ENCODE results near the gene ISM1.

Gene ISM1

DNA sequence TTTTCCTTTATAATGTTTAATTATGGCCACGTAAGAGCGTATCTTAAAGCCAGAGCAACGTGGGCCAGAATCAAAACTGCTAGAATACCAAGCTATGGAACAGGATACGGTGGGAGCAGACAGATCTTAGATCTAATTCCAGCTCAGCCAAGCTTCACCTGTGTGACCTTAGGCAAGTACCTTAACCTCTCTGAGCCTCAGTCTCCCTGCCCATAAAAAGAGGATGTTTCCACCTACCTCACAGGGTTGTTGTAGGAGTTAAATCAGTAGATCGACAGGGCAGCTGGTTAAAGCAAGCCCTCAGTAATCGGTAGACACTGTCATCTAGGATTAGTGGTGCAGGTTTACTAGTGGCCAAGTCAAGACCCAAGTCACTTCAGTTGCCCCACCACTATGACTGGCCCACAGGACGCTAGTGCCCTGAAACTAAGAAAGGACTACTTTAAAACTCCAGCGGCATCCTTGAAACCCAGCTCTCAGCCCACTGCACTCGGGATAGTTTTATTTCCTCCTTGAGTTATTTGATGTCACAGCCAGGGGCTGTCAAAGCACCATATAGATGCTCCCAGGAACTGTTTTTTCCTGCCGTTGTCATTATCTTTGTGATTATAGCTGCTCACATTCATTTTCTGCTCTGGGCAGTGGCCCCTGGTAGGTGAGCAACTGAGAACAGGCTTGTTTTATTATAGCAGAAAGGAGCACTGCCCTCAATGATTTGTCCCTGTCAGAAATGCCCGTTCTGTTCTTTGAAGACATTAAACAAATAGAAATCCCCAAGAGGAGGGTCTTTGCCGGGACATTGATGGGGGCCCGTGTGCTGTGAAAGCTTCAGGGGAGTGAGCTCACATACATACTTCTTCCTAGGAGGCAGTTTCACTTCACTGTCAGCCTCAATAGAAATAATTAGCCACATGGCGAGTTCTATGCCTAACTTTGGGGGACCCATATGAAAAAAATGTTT lies 63.1 kb downstream of the ISM1 start:
- DNase-seq (ENCODE audit: low spot score): no peak

DNA sequence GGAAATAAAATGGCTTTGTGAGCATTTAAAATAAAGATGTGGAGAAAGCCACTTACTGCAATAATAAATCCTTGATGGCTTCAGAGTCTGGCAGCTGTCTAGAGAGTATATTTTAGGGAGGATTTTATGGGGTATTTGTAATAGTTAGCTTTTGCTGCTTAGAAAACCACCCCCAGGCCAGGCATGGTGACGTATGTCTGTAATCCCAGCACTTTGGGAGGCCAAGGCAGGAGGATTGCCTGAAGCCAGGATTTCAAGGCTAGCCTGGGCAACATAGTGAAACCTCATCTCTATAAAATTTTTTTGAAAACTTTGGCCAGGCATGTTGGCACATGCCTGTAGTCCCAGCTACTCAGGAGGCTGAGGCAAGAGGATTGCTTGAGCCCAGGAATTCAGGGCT lies 63.8 kb downstream of the ISM1 start:
- DNase-seq (ENCODE audit: low spot score): no peak

DNA sequence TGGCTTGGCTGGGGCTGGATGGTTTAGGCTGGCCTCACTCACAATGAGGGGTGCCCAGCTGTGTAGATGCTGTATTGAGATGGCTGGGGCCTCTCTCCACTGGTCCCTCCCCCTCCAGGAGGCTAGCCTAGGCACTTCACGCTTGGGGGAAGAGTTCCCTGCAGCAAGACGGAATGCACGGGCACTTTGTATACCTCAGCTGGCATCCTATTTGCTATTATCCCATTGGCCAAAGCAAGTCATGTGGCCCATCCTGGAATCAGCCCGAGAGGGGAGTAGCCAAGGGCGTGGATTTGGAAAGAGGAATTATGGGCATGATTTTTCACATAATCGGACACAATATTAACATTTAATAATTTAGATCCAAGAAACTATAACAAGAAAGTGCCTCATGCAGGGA lies 64.3 kb downstream of the ISM1 start:
- no peak for DNase-seq (ENCODE audit: low spot score)

DNA sequence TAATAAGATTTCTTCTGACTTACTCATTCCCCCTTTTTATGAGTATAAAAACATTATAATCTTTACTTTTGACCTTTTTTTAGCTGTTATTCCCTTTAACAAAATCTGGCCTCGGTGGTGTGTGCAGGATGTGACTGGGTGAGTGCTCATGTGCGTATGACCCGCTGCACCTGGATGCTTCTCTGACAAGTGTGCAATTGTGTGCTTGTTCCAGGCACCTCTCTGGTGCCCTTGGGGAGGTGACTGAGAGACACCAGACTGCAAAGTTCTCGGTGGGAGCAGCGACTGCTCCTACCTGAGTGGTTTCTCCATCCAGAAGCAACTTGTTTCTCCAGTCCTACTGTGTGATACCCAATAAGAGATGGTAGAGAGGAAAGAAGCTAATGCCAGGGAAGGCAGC lies 65.0 kb downstream of the ISM1 start:
- DNase-seq (ENCODE audit: low spot score): no peak

DNA sequence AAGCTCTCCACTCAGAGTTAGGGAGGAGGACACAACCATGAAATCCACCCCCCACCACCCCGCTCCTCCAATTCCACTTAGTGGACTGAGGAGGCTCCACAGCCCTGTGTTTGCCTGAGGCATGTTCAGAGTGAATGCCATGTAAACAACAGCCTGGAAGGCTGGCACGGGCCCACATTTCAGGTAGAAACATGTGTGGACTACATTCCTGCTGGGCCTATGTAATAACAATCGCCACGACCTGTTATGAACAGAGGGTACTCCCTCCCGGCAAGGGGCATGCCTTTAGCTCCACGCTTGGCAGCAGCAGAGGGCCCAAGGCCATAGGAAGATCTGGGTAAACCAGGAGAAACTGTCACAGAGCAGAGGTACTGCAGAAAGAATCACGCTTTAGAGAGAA lies 65.5 kb downstream of the ISM1 start:
- DNase-seq (ENCODE audit: low spot score): no peak

DNA sequence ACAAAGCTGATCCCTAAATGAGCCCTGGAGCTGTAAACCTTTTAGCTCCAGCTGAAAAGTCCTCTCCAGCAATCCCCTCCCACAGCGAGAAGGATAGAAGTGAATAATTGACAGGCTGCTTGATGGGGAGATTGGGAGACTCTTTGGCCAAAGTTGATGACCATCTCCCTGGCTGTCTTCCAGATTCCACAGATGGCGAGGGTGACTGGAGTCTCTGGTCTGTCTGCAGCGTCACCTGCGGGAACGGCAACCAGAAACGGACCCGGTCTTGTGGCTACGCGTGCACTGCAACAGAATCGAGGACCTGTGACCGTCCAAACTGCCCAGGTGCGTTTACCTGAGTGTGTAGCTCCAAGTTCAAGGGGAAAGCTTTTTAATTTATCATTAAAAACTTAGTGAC lies 67.3 kb downstream of the ISM1 start:
- no peak for DNase-seq (ENCODE audit: low spot score)

DNA sequence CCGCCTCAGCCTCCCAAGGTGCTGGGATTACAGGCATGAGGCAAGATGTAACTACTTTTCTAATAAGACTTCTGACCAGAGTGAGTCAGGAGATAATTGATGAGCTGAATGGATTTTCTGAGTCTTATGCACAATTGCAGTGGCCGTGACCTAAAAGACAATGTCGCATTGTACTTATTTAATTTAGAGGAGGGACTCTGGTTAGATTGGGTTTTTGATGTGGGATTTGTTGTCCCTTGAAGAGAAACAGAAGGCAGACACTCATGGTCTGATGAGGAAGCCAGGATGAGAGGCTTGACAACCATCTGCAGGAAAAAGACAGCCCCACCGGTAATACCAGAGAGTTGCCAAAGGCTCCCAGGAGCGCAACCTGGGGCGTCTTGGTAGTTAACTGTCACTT lies 68.0 kb downstream of the ISM1 start:
- no peak for DNase-seq (ENCODE audit: low spot score)

DNA sequence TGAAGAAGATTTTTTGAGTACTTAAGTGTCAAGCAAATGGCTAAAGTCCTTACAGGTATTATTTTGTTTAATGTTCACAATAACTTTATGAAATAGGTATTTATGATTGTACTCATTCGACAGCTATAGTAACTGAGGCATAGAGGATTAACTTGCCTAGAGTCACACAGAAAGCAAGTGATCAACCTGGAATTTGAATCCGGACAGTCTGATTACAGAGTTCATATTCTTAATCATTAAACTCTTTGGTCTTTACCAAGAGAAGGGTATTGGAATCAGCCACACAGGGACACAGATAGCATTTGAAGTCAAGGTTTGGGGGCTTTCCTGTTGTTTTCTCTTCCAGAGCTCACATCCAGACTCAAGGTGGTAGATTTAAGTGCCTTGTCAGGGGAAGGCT lies 69.7 kb downstream of the ISM1 start:
- no peak for DNase-seq (ENCODE audit: low spot score)

DNA sequence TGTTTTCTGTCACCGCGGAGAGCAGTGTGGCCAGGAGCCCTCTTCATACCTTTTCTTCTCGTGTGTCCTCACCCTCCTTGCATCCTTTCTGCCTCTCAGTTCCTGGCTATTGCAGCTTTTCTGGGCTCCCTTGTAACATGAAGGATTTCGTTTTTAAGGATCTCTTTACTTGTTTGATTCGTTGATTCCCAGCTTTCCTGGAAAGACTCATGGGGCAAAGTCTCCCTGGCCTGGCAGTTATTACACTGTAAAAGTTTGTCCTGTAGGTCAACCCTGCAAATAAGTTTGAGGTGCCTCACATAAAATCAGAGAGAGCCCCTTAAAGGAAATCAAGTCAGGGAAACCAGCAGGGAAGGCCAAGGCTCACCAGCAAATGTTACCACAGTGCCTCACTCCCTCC lies 70.1 kb downstream of the ISM1 start:
- no peak for DNase-seq (ENCODE audit: low spot score)

DNA sequence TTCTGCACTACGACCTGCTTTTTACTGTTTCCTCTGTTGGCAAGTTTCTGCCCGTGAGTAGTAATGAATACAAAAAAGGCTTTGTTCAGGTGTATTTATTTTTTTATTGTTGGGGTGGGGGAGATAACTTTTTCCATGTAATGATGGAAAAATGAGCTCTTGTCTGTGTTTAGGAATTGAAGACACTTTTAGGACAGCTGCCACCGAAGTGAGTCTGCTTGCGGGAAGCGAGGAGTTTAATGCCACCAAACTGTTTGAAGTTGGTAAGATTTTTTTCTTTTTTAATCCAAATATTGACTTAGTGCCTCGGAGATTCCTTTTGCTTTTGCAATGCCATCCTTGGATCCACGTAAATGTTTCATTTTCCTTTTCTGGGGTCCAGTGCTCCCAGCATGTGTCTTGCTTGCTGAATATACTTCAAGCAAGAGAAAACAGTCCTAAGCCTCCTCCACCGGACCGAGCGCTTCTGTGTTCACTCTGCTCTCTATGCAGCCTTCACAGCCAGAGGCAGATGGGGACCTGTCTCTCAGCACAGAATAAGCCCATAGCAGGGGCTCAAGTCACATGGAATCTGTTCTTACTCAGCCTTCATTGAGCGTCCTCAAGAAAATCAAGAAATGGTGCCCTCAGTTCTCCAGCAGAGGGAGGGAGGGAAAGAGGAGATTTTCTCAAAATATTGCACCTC lies 71.3 kb downstream of the ISM1 start:
- no peak for DNase-seq (ENCODE audit: low spot score)

DNA sequence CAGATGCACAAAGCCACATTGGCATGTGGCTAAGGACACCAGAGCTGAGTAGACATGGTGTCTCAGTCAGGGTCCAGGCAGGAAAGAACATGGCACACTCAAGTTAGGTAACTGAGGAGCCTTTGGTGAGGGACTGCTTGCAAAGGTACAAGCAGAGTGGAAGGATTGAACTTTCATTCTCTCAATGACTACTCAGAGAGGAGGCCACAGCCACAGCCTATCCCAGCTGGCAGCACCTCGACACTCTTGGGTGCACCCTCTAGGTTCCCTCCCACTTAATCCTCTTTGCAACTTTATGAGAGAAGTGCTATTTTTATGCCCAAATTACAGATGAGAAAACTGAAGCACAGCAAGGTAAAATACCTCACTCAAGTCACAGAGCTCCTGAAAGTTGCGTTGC lies 73.4 kb downstream of the ISM1 start:
- no peak for DNase-seq (ENCODE audit: low spot score)

DNA sequence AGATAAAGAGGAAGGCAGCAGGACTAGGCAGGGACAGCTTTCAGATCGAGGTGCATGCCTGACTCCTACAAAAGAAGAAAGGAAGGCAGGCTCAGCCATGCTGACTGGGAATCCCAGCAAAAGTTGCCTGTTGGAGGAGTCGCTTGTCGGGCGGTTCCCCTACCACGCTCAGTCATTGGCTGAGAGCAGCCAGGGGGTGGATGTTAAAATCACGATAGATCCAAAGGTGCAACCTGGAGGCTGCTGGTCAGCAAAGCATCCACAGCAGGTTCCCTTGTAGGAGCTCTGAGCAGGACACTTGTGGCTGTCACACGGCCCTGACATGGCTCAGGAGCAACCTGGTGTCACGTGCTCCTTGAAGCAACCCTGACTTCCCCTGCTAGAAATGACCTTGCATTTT lies 74.6 kb downstream of the ISM1 start:
- no peak for DNase-seq (ENCODE audit: low spot score)

DNA sequence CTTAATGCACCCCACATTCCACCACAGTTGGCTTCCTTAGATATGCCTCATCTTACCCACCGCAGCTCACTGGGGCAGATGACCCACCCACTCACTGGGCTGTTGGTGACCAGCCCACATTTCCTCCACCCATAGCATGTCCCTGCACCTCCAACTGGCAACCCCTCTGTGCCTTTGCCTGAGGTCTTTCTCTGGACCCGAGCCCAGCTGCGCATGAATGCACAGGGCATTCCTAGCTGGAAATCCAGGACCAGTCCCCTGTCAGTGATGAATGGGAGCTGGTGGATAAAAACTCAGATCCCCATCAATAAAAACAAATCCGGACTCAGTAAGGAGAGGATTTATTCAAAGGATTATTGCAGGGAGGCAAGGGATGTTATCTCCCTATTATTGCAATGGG lies 75.0 kb downstream of the ISM1 start:
- no peak for DNase-seq (ENCODE audit: low spot score)

DNA sequence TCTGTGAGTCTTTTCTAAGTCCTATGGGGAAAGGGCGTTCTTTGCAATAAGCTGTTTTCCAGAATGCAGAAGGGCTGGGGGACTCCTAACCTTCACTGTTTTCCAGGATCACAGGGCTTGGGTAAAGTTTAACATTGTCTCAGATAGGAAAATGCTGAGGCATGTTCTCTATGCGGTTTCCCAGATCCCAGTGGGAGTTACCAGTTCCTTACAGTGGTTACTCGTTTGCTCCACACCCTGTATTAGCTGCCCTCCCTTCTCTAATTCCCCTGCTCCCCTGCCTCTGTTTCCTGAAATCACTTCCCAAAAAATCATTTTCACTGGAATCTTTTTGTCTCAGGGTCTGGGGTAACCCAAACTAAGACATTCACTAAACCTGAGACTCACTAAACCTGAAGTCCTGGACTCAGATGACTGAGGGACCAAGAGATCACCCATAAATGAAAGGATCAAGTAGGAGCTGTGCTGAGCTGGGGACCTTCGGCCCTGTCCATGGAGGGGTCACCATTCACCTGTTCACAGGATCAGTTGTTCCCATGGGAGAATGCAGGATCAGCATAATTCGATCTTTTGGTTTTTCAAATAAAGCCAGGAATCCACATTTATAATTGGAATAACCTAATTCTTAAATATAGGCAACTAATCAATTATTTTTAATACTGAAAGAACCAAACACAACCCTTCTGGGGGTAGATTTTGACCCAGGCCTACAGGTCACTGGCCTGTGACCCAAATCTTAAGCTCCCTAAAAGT lies 76.2 kb downstream of the ISM1 start:
- no peak for DNase-seq (ENCODE audit: low spot score)

DNA sequence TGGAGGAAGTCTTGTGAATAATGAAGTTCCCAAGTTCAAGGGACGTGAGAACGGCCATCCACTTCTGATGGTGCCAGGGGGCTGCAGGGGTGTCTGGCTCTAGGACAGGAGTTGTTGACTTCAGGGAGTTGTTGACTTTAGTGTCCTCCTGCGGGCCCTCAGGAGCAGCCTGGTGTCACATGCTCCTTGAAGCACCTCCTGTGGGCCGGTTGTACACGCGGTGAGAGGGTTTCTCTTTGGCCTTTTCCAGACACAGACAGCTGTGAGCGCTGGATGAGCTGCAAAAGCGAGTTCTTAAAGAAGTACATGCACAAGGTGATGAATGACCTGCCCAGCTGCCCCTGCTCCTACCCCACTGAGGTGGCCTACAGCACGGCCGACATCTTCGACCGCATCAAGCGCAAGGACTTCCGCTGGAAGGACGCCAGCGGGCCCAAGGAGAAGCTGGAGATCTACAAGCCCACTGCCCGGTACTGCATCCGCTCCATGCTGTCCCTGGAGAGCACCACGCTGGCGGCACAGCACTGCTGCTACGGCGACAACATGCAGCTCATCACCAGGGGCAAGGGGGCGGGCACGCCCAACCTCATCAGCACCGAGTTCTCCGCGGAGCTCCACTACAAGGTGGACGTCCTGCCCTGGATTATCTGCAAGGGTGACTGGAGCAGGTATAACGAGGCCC lies 77.8 kb downstream of the ISM1 start:
- no peak for DNase-seq (ENCODE audit: low spot score)

DNA sequence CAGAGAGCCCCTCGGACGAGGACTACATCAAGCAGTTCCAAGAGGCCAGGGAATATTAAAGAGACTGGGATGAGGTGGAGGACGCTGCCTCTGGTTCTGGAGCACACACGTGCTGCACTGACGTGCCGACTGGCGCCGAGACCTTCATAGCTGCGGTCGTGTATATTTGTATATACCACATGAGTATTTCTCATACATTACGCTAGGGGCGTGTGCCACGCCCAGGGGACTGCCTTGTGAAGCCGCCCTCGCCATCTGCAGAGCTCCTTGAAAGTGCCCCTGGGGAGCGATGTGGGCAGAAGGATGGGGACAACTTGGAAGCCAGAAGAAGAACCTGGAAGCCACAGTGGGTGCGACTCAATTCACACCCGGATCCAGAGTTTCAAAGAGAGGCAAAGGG lies 78.3 kb downstream of the ISM1 start:
- DNase-seq (ENCODE audit: low spot score): no peak

DNA sequence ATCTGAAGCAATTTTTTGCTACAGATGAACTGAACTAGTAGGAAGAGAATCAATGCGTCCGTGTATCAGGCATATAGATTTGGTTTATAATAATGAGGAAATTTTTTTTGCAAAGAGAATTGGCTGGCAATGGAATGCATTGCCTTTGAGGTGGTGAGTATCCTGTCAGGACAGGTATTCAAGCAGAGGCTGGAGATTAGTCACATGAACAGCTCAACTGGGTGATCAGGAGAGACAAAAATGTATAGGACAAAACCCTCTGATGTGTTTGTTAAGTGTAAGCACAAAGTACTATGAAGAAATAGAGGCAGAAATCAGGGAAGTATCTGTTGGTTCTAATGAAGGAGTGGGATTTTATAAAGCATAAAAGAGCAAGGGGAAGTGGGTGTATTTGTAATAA lies 80.5 kb downstream of the ISM1 start:
- no peak for DNase-seq (ENCODE audit: low spot score)

DNA sequence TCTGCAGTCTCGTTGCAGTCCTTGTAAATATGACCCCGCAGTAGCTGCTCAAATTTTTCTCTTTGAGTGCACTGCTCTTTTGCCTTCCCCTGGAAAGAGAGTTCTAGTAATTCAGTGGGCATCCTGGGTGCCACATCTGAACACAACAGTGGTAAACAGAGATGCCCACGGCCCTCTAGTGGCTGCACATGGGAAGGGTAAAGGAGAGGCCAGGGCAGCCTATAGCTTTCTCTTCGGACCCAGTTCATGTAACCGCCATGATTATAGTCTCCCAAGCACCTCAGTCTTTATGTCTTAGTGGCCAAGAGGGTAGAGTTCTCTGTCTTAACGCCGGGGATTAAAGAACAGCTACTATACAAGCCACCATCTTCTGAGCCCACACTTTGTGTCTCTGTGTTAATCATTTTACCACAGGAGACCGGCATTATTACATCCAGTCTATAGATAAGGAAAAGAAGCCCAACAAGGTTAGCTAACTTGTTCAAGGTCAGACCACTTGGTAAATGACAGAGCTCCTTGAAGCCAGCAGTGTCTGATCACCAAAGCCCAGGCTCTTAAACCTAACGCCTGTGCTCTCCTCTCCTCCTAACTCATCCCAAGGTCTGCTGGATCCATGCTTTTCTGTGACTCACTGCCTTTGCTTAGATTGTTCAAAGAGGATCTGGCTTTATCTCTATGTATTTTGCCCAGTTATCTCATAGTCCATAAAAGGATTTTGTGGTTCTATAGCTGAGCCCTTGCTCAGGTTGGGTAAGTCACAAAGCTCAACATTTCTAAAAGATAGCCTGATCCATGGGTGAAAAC lies 81.8 kb downstream of the ISM1 start:
- DNase-seq (ENCODE audit: low spot score): peak; percentile 46

DNA sequence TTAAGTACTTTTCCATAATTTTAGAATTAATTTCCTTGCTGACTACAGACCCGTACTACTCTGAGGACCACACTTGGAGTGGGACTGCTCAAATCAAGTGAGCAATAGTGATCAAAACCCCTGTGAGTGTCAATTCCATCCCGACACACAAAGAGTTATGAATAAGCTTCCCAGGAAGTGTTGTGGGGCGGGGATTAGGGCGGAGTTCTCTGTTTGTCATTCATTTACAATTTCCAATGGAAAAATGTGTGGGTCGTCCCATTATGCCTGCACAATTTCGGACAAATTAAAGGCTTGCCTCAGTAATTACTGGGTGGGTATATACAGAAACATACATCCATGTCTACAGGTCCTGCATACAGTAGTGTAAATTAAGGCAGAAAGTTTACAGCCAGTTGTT lies 84.2 kb downstream of the ISM1 start:
- DNase-seq (ENCODE audit: low spot score): no peak

DNA sequence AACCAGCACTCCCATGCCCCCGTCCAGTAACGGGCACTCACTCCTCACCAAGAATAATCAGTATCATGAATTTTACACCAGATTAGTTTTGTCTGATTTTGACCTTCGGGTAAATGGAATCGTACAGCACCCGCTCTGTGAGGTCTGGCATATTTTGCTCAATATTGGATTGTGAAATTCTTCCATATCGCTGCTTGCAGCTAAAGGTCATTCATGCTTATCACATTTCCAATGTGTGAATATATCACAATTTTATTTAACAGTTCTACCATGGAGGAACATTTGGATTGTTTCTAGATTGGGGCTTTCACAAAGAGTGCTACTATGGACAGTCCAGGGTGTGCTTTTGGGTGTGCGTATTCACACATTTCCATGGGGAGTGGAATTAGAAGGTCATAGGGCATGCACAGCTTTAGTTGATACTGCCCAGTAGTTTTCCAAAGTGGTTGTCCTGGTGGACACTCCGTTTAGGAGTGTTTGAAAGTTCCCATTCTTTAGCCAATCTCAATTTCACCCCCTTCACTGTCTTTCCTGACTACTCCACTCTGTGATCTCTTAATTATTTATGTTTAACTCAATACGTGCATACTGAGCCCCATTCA lies 86.6 kb downstream of the ISM1 start:
- no peak for DNase-seq (ENCODE audit: low spot score)

DNA sequence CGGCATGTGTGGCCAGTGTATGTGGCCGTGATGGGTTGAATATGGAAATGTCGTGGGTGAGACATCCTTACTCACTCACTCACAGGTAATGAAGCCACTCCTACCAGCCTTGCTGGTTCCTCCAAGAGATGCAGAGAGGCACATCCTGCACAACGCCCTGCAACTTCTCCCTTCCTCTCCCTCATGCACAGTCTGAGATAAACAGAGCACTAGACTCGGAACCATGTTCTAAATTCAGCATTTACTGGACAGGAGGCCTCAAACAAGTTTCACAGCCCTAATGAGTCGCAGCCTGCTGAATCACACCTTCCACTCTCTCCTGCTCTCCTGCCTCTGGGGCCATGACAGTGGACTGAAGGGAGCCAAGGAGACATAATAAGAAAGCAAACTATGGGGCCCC lies 91.2 kb downstream of the ISM1 start:
- DNase-seq (ENCODE audit: low spot score): no peak

All from activated CD4-positive, alpha-beta T cell treated with anti-CD3 and anti-CD28 coated beads, Interleukin-2, Interleukin-4, amounts not matched to agents 100 ng/mL and 50 ng/mL, durations not matched to agents 16 hours and 8 hours (primary cell).